Inflammatory macrophage treated with lipopolysaccharide for 4 hours (primary cell): ENCODE measurements around the gene ITGAV.

Experiments
- DNase-seq: peaks from one replicate; pipeline ENCODE4 v3.0.0-alpha.2; 2020

The ITGAV gene

DNA sequence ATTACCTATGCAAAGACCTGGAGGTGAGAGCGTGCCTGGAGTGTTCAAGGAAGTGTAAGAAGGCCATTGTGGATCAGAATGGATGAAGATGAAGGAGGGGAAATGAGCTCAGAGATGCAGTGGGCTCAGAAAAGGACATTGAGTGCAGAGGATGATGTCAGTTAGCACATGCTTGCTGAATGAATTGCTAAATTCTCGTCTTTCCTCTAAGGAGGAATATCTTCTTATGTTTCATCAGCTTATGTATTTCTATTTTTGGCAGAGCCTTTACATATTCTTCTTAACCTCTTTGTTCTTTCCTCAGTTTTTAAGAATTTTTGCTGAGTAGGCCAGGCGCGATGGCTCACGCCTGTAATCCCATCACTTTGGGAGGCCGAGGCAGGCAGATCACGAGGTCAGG, 134.9 kb downstream of the ITGAV start:
- DNase-seq = no peak

DNA sequence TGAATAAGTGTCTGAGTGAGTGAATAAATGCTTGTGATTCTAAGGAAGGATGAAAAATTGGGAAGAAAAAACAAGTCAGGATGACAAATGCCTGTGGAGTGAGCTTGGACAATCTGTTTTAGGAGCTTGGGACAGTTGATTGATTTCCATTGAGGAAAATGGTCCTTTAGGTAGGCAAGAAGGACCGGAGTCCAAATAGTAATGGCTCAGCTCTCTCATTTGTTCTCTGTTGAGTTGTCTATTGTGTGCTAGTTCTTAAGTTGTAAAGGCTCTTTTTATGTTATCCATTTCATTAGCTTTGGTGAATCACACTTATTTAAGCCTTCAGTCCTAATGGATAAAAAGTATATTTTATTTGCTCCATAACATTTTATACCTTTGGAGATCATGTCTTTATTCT, 135.9 kb downstream of the ITGAV start:
- DNase-seq = no peak

DNA sequence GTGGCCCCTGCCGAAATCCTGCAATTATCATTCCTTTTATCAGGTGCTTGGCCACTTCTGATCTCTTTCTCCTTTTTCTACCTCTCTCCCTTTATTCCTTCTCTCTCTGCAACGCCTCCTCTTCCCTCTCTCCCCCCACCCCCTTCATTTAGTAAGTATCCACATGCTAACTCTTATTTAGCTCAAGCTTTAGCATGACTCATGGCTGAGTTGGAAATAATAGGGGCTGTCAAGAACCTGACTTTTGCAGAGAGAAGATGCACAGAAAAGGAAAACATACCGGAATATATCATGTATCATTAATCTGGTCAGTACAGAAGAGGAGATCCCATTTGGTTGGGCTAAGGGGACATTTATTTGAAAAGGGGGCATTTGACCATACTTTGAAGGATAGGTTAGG, 137.1 kb downstream of the ITGAV start:
- DNase-seq = no peak

DNA sequence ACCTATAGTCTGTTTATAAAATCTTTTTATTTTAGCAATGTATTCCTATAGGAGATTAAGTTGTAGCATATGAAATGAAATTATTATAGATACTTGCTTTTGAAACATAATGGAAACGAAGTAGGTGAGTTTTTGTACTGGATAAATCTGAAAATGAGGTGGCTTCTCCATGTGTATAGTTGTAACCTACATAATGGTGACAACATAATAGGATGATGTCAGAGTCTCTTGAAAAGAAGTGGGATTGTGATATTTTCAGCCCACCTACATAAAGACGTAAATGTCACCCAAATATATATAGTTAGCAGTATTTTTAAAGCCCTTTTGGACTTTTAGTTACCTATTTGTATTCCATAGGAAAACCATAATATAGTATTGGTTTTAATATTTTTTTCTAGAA, 138.8 kb downstream of the ITGAV start:
- DNase-seq = no peak
